Spleen (tissue), 11 donors: Measurements from ENCODE around the gene UST. TPM values are rescaled to one million over a fixed set of nuclear protein-coding genes. Genes with fewer than 3 reads are reported as not detected.
A peak's percentile ranks its signal among the peaks of the same experiment; 100 is the strongest.

Experiments used
- DNase-seq: peaks from one replicate; pipeline ENCODE4 v3.0.0-alpha.2; 2020
- H3K27ac ChIP-seq, 8 donors: fragments of 200-600 bp; sonication (generic) in 7 of 8; 1 replicate in 4 of 8; 2 replicates in 4 of 8; pipeline versions ENCODE4 v1.5.0 to v1.8.0; 2016 to 2021; ENCODE audit warnings: inconsistent platforms in 4 of 8, mild to moderate bottlenecking in 4 of 8, moderate library complexity in 1 of 8
- H3K27me3 ChIP-seq, 7 donors: fragments of 200-600 bp; sonication (generic) in 6 of 7; replicated peaks in 1 of 7; 1 replicate in 4 of 7; 2 replicates in 3 of 7; pipeline versions ENCODE4 v1.5.0 to v1.8.0; 2016 to 2021; ENCODE audit warnings: inconsistent platforms in 3 of 7, mild to moderate bottlenecking in 1 of 7
- H3K36me3 ChIP-seq, 6 donors: fragments of 200-600 bp; sonication (generic) in 5 of 6; 1 replicate in 4 of 6; 2 replicates in 2 of 6; pipeline versions ENCODE4 v1.5.0 to v1.8.0; 2016 to 2021; ENCODE audit warnings: inconsistent platforms in 2 of 6
- H3K4me1 ChIP-seq, 6 donors: fragments of 200-600 bp; sonication (generic) in 5 of 6; 1 replicate in 3 of 6; 2 replicates in 3 of 6; pipeline versions ENCODE4 v1.5.0 to v1.8.0; 2016 to 2021; ENCODE audit warnings: inconsistent platforms in 3 of 6
- H3K4me3 ChIP-seq, 8 donors: fragments of 200-600 bp; sonication (generic) in 7 of 8; 1 replicate in 4 of 8; 2 replicates in 4 of 8; pipeline versions ENCODE4 v1.5.0 to v1.8.0; 2016 to 2021; ENCODE audit warnings: inconsistent platforms in 4 of 8, mild to moderate bottlenecking in 4 of 8, moderate library complexity in 2 of 8
- H3K9me3 ChIP-seq, 8 donors: fragments of 200-600 bp; sonication (generic) in 7 of 8; 1 replicate in 4 of 8; 2 replicates in 4 of 8; pipeline versions ENCODE4 v1.5.0 to v1.8.0; 2016 to 2021; ENCODE audit warnings: inconsistent platforms in 4 of 8
- CTCF ChIP-seq, 11 experiments: fragments of 200-600 bp in 7 of 11; fragments of 450-650 bp in 4 of 11; sonication (generic) in 4 of 11; IDR thresholded peaks in 8 of 11; conservative IDR thresholded peaks in 3 of 11; 1 replicate in 7 of 11; 2 replicates in 4 of 11; pipeline versions ENCODE4 v1.4.0 to v1.8.0; 2016 to 2021; ENCODE audit warnings: antibody characterized with exemption in 11 of 11, inconsistent platforms in 4 of 11, mild to moderate bottlenecking in 1 of 11
- POLR2A ChIP-seq, 3 donors: fragments of 450-650 bp; IDR thresholded peaks; one replicate each; pipeline ENCODE4 v1.5.1; 2017; ENCODE audit warnings: antibody characterized with exemption in 3 of 3, mild to moderate bottlenecking in 1 of 3
- POLR2AphosphoS5 ChIP-seq, 3 donors: sonication (generic); formaldehyde crosslinking; IDR thresholded peaks; one replicate each; pipeline ENCODE4 v1.5.1; 2017; ENCODE audit warnings: antibody characterized with exemption in 3 of 3
- WGBS, 5 donors: extraction: QIAGEN DNeasy Blood & Tissue Kit in 3 of 5; methylation state at CpG; one replicate each; pipeline versions ENCODE4 v1.1.5 to v1.1.7; 2013 to 2018; 5-methylcytosine and 5-hydroxymethylcytosine counted together
- intact Hi-C: fragments of 100-400 bp; cut with DNase I; formaldehyde crosslinking; loops from one replicate; pipeline ENCODE4 v1.15.0; 2023; ENCODE audit warnings: low total_unique reads
- polyA plus RNA-seq, 3 donors: library from polyadenylated mRNA; stranded (reverse); fragments of 200-250 nt; gene quantifications; one replicate each; pipeline ENCODE4 v1.2.1, GENCODE V29; 2013
- total RNA-seq, 7 donors: library from RNA; depleted of rRNA in 3 of 7; stranded (reverse); fragments of >200 nt in 3 of 7; fragmentation: NEBNext Ultra II Directional in 4 of 7; extraction: Animal tissue kit (Norgen Biotek cat#: 25700) in 4 of 7; gene quantifications; one replicate each; pipeline versions ENCODE4 v1.1.0 to v1.2.1, GENCODE V29; 2016 to 2021
- donor health status: healthy with polysubstance abuse.
- donor health status: DM: no; HTN: no; CAD: no; lungs with moderate emphysema.
- donor health status: DM: no; HTN: no; CAD: no.
- donor health status: Bipolar disorder and iron deficiency.
- donor health status: healthy.
- donor health status: DM: no; HTN: no; CAD: no.
- donor health status: DM: yes; HTN: yes; CAD: no.

UST gene
- total and polyA plus RNA-seq, 10 donors = 6.4 to 26.8 (median 14.4) TPM

GRCh38 chr6:149031859-149032598 is 285.2 kb downstream of the UST start:
- TF ChIP-seq POLR2A (IDR thresholded peaks at IDR 0.05) (no peak), POLR2AphosphoS5 (IDR thresholded peaks at IDR 0.05) (peak in 1 of 3 donors; percentile 10)

GRCh38 chr6:149032599-149033405 is 286.0 kb downstream of the UST start:
- Histone ChIP-seq H3K9me3 (no peaks in the 10 kb centered on the region), H3K27me3 (no peaks in the 10 kb centered on the region), H3K36me3 (peaks cover 0 to 11% (median 0%) of the 10 kb centered on the region in 6 donors), H3K27ac (peak overlapping the region in 4 of 8 donors; percentile 34 to 68 (median 58)), H3K4me3 (peak overlapping the region in 1 of 8 donors; percentile 38), H3K4me1 (peaks cover 0 to 36% (median 23%) of the 10 kb centered on the region in 6 donors)
- intact Hi-C loops = loop anchor here (5.0 kb wide), 1 partner anchor 404 kb away; no protein-coding TSS in a partner anchor
- TF ChIP-seq CTCF (IDR thresholded peaks at IDR 0.05 in 8 of 11, conservative IDR thresholded peaks at IDR 0.05 in 3 of 11) (no peak), POLR2AphosphoS5 (IDR thresholded peaks at IDR 0.05) (no peak), POLR2A (IDR thresholded peaks at IDR 0.05) (no peak)
- 31 to 47% (median 33%) methylated on average over 8 of the region's 8 CpGs for WGBS, 5 donors
- no peak for DNase-seq

More at GRCh38 chr6:149031859-149032598, 285.2 kb downstream of the UST start:
- H3K27ac ChIP-seq = peak overlapping the region in 5 of 8 donors; percentile 34 to 68 (median 57)
- no peak for DNase-seq
- peaks cover 0 to 36% (median 23%) of the 10 kb centered on the region in 6 donors for H3K4me1 ChIP-seq
- intact Hi-C loops = loop anchor here (5.0 kb wide), 1 partner anchor 405 kb away; no protein-coding TSS in a partner anchor
- WGBS, 5 donors = 60 to 87% (median 75%) methylated on average over 18 of the region's 18 CpGs
- no peaks in the 10 kb centered on the region for H3K9me3 ChIP-seq
- peak overlapping the region in 1 of 8 donors; percentile 38 for H3K4me3 ChIP-seq
- H3K36me3 ChIP-seq = peaks cover 0 to 11% (median 0%) of the 10 kb centered on the region in 6 donors
- H3K27me3 ChIP-seq = no peaks in the 10 kb centered on the region

GRCh38 chr6:149033454-149033853 is 286.6 kb downstream of the UST start:
- DNase-seq = no peak
- WGBS, 5 donors = 52 to 81% (median 73%) methylated on average over 5 of the region's 5 CpGs
- Histone ChIP-seq H3K27me3 (no peaks in the 10 kb centered on the region), H3K36me3 (peaks cover 0 to 11% (median 0%) of the 10 kb centered on the region in 6 donors), H3K4me1 (peaks cover 0 to 33% (median 23%) of the 10 kb centered on the region in 6 donors), H3K27ac (peak overlapping the region in 2 of 8 donors; percentile 34 to 57), H3K9me3 (no peaks in the 10 kb centered on the region), H3K4me3 (no peak overlapping the region)
- intact Hi-C loops = loop anchor here (5.0 kb wide), 1 partner anchor 404 kb away; no protein-coding TSS in a partner anchor
- TF ChIP-seq POLR2A (IDR thresholded peaks at IDR 0.05) = no peak
- TF ChIP-seq POLR2AphosphoS5 (IDR thresholded peaks at IDR 0.05) = no peak
- no peak for TF ChIP-seq CTCF (IDR thresholded peaks at IDR 0.05 in 8 of 11, conservative IDR thresholded peaks at IDR 0.05 in 3 of 11)

- peaks cover 0 to 26% (median 15%) of the 10 kb centered on the region in 6 donors for H3K4me1 ChIP-seq
- WGBS, 5 donors = 56 to 89% (median 80%) methylated on average over 5 of the region's 5 CpGs
Measured at GRCh38 chr6:149035766-149036165, 288.9 kb downstream of the UST start.

More at GRCh38 chr6:149035766-149036165, 288.9 kb downstream of the UST start:
- Histone ChIP-seq H3K9me3 (no peaks in the 10 kb centered on the region), H3K27me3 (no peaks in the 10 kb centered on the region), H3K27ac (no peak overlapping the region), H3K4me3 (no peak overlapping the region), H3K36me3 (peaks cover 0 to 22% (median 0%) of the 10 kb centered on the region in 6 donors)
- intact Hi-C loops = no loop called here
- DNase-seq = no peak
- no peak for TF ChIP-seq POLR2AphosphoS5 (IDR thresholded peaks at IDR 0.05)
- TF ChIP-seq POLR2A (IDR thresholded peaks at IDR 0.05) = no peak
- TF ChIP-seq CTCF (IDR thresholded peaks at IDR 0.05 in 8 of 11, conservative IDR thresholded peaks at IDR 0.05 in 3 of 11) = no peak
